Nephron progenitor cell (in vitro differentiated cells): ENCODE data around the gene VMP1.
"Not testable (repeated sequence)": the region's sequence is repeated elsewhere in the genome, so short reads cannot be mapped to it uniquely, and the experiment has no call there.

ENCODE experiments used
- DNase-seq: peaks from one replicate; pipeline ENCODE4 v3.0.0; 2021
- H3K27ac Mint-ChIP-seq: 2 replicates; pipeline ENCODE4 v1.8.0; 2021; ENCODE audit warnings: mild to moderate bottlenecking, moderate library complexity, mixed read lengths
- H3K27me3 Mint-ChIP-seq: 2 replicates; pipeline ENCODE4 v1.8.0; 2021; ENCODE audit warnings: mild to moderate bottlenecking, low read depth, mixed read lengths; ENCODE audit not compliant: poor library complexity
- H3K36me3 Mint-ChIP-seq: 2 replicates; pipeline ENCODE4 v1.8.0; 2021; ENCODE audit warnings: low read depth, mixed read lengths
- H3K4me1 Mint-ChIP-seq: 2 replicates; pipeline ENCODE4 v1.8.0; 2021; ENCODE audit warnings: mixed read lengths
- H3K4me3 Mint-ChIP-seq: 2 replicates; pipeline ENCODE4 v1.8.0; 2021; ENCODE audit warnings: mild to moderate bottlenecking, moderate library complexity, mixed read lengths
- H3K9me3 Mint-ChIP-seq: 2 replicates; pipeline ENCODE4 v1.8.0; 2021; ENCODE audit warnings: mild to moderate bottlenecking, moderate library complexity, mixed read lengths
- CTCF ChIP-seq: fragments of 200-600 bp; sonication (generic); IDR thresholded peaks from 2 replicates; pipeline ENCODE4 v1.5.0; 2021; ENCODE audit warnings: antibody characterized with exemption

The VMP1 gene

GRCh38 chr17:59827721-59828477 is 120.4 kb downstream of the VMP1 start:
- no peak for DNase-seq
- peaks cover 11% of the 10 kb centered on the region for H3K36me3 Mint-ChIP-seq
- H3K4me3 Mint-ChIP-seq, result no peak overlapping the region
- H3K9me3 Mint-ChIP-seq, result no peaks in the 10 kb centered on the region
- no peak overlapping the region for H3K27ac Mint-ChIP-seq
- no peaks in the 10 kb centered on the region for H3K27me3 Mint-ChIP-seq
- peaks cover 11% of the 10 kb centered on the region for H3K4me1 Mint-ChIP-seq
- no peak for TF ChIP-seq CTCF

- Mint-ChIP-seq H3K27ac (peak overlapping the region; percentile 45), H3K36me3 (peaks cover 10% of the 10 kb centered on the region), H3K27me3 (no peaks in the 10 kb centered on the region), H3K9me3 (no peaks in the 10 kb centered on the region), H3K4me1 (peaks cover 11% of the 10 kb centered on the region), H3K4me3 (no peak overlapping the region)
- TF ChIP-seq CTCF, result no peak
- DNase-seq, result no peak
Observed at GRCh38 chr17:59828478-59828760, 121.0 kb downstream of the VMP1 start.

GRCh38 chr17:59828819-59829216 is 121.4 kb downstream of the VMP1 start:
- Mint-ChIP-seq H3K27ac (peak overlapping the region; percentile 45), H3K4me1 (peaks cover 11% of the 10 kb centered on the region)
- not testable (repeated sequence) for H3K9me3 Mint-ChIP-seq, H3K27me3 Mint-ChIP-seq, DNase-seq, H3K4me3 Mint-ChIP-seq, H3K36me3 Mint-ChIP-seq

- no peak for TF ChIP-seq CTCF
- Mint-ChIP-seq H3K4me1 (peaks cover 11% of the 10 kb centered on the region), H3K27me3 (no peaks in the 10 kb centered on the region), H3K4me3 (no peak overlapping the region), H3K9me3 (no peaks in the 10 kb centered on the region), H3K27ac (peak overlapping the region; percentile 45), H3K36me3 (peaks cover 11% of the 10 kb centered on the region)
- no peak for DNase-seq
Observed at GRCh38 chr17:59829217-59830006, 122.0 kb downstream of the VMP1 start.

GRCh38 chr17:59830007-59830630 is 122.7 kb downstream of the VMP1 start:
- TF ChIP-seq CTCF, result no peak
- Mint-ChIP-seq H3K36me3 (peaks cover 11% of the 10 kb centered on the region), H3K27ac (no peak overlapping the region), H3K4me3 (no peak overlapping the region), H3K9me3 (no peaks in the 10 kb centered on the region), H3K27me3 (no peaks in the 10 kb centered on the region), H3K4me1 (peaks cover 11% of the 10 kb centered on the region)
- DNase-seq, result no peak

- no peak for TF ChIP-seq CTCF
- no peaks in the 10 kb centered on the region for H3K27me3 Mint-ChIP-seq
- peaks cover 11% of the 10 kb centered on the region for H3K36me3 Mint-ChIP-seq
- DNase-seq, result no peak
- peaks cover 5% of the 10 kb centered on the region for H3K4me1 Mint-ChIP-seq
- no peak overlapping the region for H3K4me3 Mint-ChIP-seq
- H3K27ac Mint-ChIP-seq, result no peak overlapping the region
- no peaks in the 10 kb centered on the region for H3K9me3 Mint-ChIP-seq
Observed at GRCh38 chr17:59830846-59831486, 123.5 kb downstream of the VMP1 start.
